HG02840 (cell line): ENCODE results near the gene PBOV1.

Experiments
- ATAC-seq: cut with Tn5 transposase; IDR thresholded peaks from one replicate; pipeline ENCODE4 v1.9.1; 2021; ENCODE audit warnings: mild to moderate bottlenecking, moderate library complexity, moderate number of reproducible peaks; ENCODE audit not compliant: unreplicated experiment, low FRiP score

PBOV1 gene

GRCh38 chr6:138206862-138207261 lies 11.4 kb downstream of the PBOV1 start:
- ATAC-seq = no peak

GRCh38 chr6:138205437-138206094 lies 12.7 kb downstream of the PBOV1 start:
- no peak for ATAC-seq

- no peak for ATAC-seq
These were observed 13.4 kb downstream of the PBOV1 start for GRCh38 chr6:138204792-138205384.

GRCh38 chr6:138204303-138204702 lies 14.0 kb downstream of the PBOV1 start:
- ATAC-seq = no peak

GRCh38 chr6:138203315-138203714 lies 15.0 kb downstream of the PBOV1 start:
- ATAC-seq = no peak

- ATAC-seq = no peak
These were observed 16.5 kb downstream of the PBOV1 start for GRCh38 chr6:138201836-138202235.

- ATAC-seq = no peak
These were observed 19.7 kb downstream of the PBOV1 start for GRCh38 chr6:138198430-138199091.

GRCh38 chr6:138197570-138197969 lies 20.7 kb downstream of the PBOV1 start:
- ATAC-seq = no peak

- ATAC-seq = no peak
These were observed 22.1 kb downstream of the PBOV1 start for GRCh38 chr6:138196122-138196738.

GRCh38 chr6:138194287-138194686 lies 24.0 kb downstream of the PBOV1 start:
- ATAC-seq = no peak

GRCh38 chr6:138188278-138188941 lies 29.9 kb downstream of the PBOV1 start:
- no peak for ATAC-seq

- ATAC-seq = no peak
These were observed 31.1 kb downstream of the PBOV1 start for GRCh38 chr6:138187156-138187555.

- no peak for ATAC-seq
These were observed 34.1 kb downstream of the PBOV1 start for GRCh38 chr6:138184230-138184629.

- ATAC-seq = no peak
These were observed 34.5 kb downstream of the PBOV1 start for GRCh38 chr6:138183790-138184134.

GRCh38 chr6:138182939-138183789 lies 35.1 kb downstream of the PBOV1 start:
- ATAC-seq = no peak

GRCh38 chr6:138176652-138177232 lies 41.5 kb downstream of the PBOV1 start:
- ATAC-seq = no peak

- ATAC-seq = no peak
These were observed 42.7 kb downstream of the PBOV1 start for GRCh38 chr6:138175596-138175995.
